Stimulated activated CD8-positive, alpha-beta memory T cell treated with anti-CD3 and anti-CD28 coated beads, Interleukin-2, amount 100 ng/mL, for 1 hour (primary cell): ENCODE data around the gene SEC63.

ENCODE experiments used
- DNase-seq, 2 donors: peaks; one replicate each; pipeline ENCODE4 v3.0.0-alpha.2; 2020; ENCODE audit warnings: low read depth in 2 of 2

The SEC63 gene

DNA sequence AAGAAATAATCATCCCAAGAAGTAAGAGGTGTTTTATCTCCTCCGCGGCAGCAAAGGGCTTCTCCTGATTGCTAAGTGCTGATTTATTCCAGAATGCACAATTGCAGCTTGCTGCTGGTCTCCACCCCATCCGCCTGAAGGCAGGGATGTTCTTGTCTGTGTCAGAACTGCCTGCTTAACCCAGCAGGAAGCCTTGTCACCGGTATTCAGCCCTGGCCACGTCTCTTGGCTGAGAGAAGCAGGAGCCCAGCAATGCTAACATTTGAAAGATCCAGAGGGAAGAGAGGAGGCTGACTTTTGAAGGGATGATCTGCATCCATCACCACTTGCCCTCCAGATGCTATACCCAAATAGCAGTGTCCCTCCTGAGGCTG lies 138.1 kb downstream of the SEC63 start:
- DNase-seq, result no peak

DNA sequence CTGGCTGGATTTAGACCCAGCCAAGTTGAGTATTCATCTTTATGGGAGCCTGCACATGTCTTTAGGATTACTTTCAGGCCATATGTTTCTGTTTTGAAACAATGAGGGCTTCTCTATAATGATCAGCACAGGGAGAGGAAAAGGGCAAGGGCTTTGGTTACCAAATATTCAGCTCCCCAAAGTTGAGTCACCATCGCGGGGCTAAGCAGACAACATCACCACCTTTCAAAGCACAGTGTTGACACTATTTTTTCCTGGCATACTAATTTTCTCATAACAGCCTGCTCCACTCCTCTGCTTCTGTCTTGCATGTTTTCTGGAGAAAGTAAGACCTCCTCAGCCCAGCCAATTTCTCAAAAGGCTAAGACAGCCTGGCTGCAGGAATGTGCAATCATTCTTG lies 138.8 kb downstream of the SEC63 start:
- no peak for DNase-seq

DNA sequence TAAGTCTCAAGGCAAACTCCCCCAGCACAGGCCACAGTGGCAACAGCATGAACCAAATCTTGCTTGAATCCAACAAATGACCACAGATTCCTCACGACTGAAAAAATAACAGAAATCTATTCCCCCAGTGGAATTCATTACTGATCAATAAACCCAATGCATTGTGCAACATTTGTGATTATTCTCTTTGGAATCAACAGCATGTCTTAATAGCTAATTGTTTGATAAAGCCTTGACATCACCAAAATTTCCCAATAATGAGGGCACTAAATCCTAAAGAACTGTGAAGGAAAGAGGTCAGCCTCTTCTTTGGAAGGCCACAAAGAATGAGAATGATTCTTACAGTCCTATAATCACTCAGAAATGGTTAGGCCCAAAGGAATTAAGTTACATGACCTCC lies 139.7 kb downstream of the SEC63 start:
- no peak for DNase-seq

DNA sequence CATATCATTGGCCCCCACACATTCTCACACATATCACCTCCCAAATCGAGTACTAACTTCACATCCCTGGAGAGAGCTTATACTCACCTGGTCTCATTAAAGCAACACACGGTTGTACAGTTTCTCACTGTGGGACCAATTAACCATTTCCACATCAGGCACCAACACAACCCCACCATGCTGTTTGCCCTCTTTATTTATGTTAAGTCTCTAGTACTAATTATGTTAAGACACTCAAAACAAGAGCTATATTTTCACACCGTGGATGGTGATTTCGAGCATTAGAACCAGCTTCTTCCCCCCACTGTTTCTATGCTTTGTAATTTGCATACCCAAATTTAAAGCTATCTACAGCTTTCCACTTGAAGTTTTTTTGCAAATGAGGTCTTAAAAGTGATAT lies 140.2 kb downstream of the SEC63 start:
- no peak for DNase-seq
